ENCODE measurements around the gene MPRIP. TPM values are rescaled to one million over a fixed set of nuclear protein-coding genes. Genes with fewer than 3 reads are reported as not detected.

MPRIP gene
- total and polyA plus RNA-seq, 2 donors (not counting 3 experiments of a cell fraction or from before 2014, with no cell fraction given), result 94.6 to 246 TPM

GRCh38 chr17:17096438-17097178 lies 54.4 kb downstream of the MPRIP start:
- peaks cover 0 to 7% of the 10 kb centered on the region in 2 experiments for H3K36me3 ChIP-seq (ENCODE audit: control insufficient read depth in 2 of 2, extremely low read depth in 1 of 2, insufficient read depth in 2 of 2, low read length in 2 of 2)
- DNase-seq (ENCODE audit: low read depth, low spot score) (no peak), FAIRE-seq (no peak)
- no peak overlapping the region for H2AFZ ChIP-seq (ENCODE audit: low read depth, low read length)
- ChIA-PET CTCF (no interaction called here), POLR2A (no interaction called here)
- no peaks in the 10 kb centered on the region for H3K9me3 ChIP-seq (replicated peaks; ENCODE audit: control insufficient read depth, insufficient read depth, low read length)
- H3K27me3 ChIP-seq (ENCODE audit: control insufficient read depth in 2 of 2, insufficient read depth in 2 of 2, low read length in 2 of 2), result no peaks in the 10 kb centered on the region
- H4K20me1 ChIP-seq (replicated peaks; ENCODE audit: control insufficient read depth, extremely low read depth, insufficient read depth, low read length), result peaks cover 9% of the 10 kb centered on the region
- no peak overlapping the region for H3K4me3 ChIP-seq (replicated peaks in 1 of 3; ENCODE audit: insufficient read depth in 1 of 3, low read depth in 1 of 3, low read length in 3 of 3)
- H3K79me2 ChIP-seq (ENCODE audit: control insufficient read depth, insufficient read depth, low read length), result peaks cover 81% of the 10 kb centered on the region
- no TSS peak for BruUV-seq (replicated peaks)
- H3K9me1 ChIP-seq (replicated peaks; ENCODE audit: control insufficient read depth, extremely low read depth, insufficient read depth, low read length), result no peaks in the 10 kb centered on the region
- no peaks in the 10 kb centered on the region for H3K4me1 ChIP-seq (ENCODE audit: control insufficient read depth, extremely low read depth, insufficient read depth, low read length)
- dilution Hi-C loops (cut with MboI; ENCODE audit: extremely low pct_ligation_motif_present, low sequenced_read_pairs) (no loop called here), intact Hi-C loops (cut with micrococcal nuclease) (no loop called here)
- TF ChIP-seq GATA2 (IDR thresholded peaks at IDR 0.05; ENCODE audit: insufficient read depth, insufficient read length, low read depth, low read length), result no peak
- no peak for TF ChIP-seq FOS (IDR thresholded peaks at IDR 0.05; ENCODE audit: borderline replicate concordance, insufficient read depth, low read length)
- TF ChIP-seq POLR2A (IDR thresholded peaks at IDR 0.05; ENCODE audit: low read depth, low read length), result no peak
- no peak for TF ChIP-seq POLR2AphosphoS5 (IDR thresholded peaks at IDR 0.05; ENCODE audit: insufficient read depth, low read depth, low read length)
- no peak for TF ChIP-seq MYC (IDR thresholded peaks at IDR 0.05; ENCODE audit: low read depth, low read length)
- no peak for TF ChIP-seq JUN (IDR thresholded peaks at IDR 0.05; ENCODE audit: borderline replicate concordance, insufficient read depth, insufficient read length, low read depth)
- TF ChIP-seq MAX (IDR thresholded peaks at IDR 0.05; ENCODE audit: insufficient read depth, insufficient read length), result no peak
- TF ChIP-seq EZH2 (IDR thresholded peaks at IDR 0.05; ENCODE audit: borderline replicate concordance, low read depth, low read length, severe bottlenecking), result no peak
- TF ChIP-seq CTCF (IDR thresholded peaks at IDR 0.05; ENCODE audit: extremely low read depth in 1 of 2, insufficient read depth in 1 of 2, low read depth in 1 of 2, low read length in 2 of 2), result no peak
- no peak overlapping the region for H3K27ac ChIP-seq (ENCODE audit: insufficient read depth, low read depth, low read length)
- no peak overlapping the region for H3K4me2 ChIP-seq (ENCODE audit: insufficient read depth, low read length)
- no peak overlapping the region for H3K9ac ChIP-seq (replicated peaks; ENCODE audit: extremely low read depth, insufficient read depth, low read length)

Measured in endothelial cell of umbilical vein (primary cell).